K562 (cell line): ENCODE results near the gene HAUS5. TPM values are rescaled to one million over a fixed set of nuclear protein-coding genes. Genes with fewer than 3 reads are reported as not detected.
A peak's percentile ranks its signal among the peaks of the same experiment; 100 is the strongest.

ENCODE experiments used
- ATAC-seq: fragments of 200-7000 bp; cut with Tn5 transposase; 3 replicates; pipeline ENCODE4 v1.9.1; 2020; ENCODE audit warnings: moderate library complexity
- BruUV-seq: library from RNA; stranded (reverse); fragments of 400-500 nt; replicated peaks from 2 replicates; lab custom pipeline; 2021; lab: Mats Ljungman, UMichigan
- CTCF ChIA-PET: fragments of 300-600 bp; formaldehyde crosslinking; extraction: SDS; loops from one replicate; lab custom pipeline; 2021; ENCODE audit warnings: low intra/inter-chr PET ratio; lab: Yijun Ruan, JAX
- POLR2A ChIA-PET: fragments of 300-600, 350-650 bp; sonication (Branson Sonifier 250); formaldehyde crosslinking; extraction: SDS; loops from one replicate; lab custom pipeline; 2021; ENCODE audit warnings: antibody characterized with exemption, inconsistent platforms; lab: Yijun Ruan, JAX
- DNase-seq, 4 experiments: peaks; one replicate each; pipeline versions ENCODE4 v3.0.0 to v3.0.0-alpha.2; 2011 to 2018; ENCODE audit warnings: low spot score in 3 of 4, mixed read lengths in 3 of 4; ENCODE audit errors: extremely low read depth in 1 of 4
- FAIRE-seq: peaks from 2 replicates; lab custom pipeline; 2011; peaks lifted over from hg19 to GRCh38; lab: Jason Lieb, UNC
- H2AFZ ChIP-seq: 2 replicates; pipeline ENCODE4 v1.6.0; 2011; ENCODE audit warnings: low read depth, low read length, control low read depth, inconsistent platforms
- H3K27ac ChIP-seq: fragments of 200-600 bp; 3 replicates; pipeline ENCODE4 v1.8.0; 2011; ENCODE audit warnings: low read depth, mild to moderate bottlenecking, control low read depth, inconsistent platforms, low read length, moderate library complexity, mixed read lengths; ENCODE audit errors: extremely low read depth
- H3K27me3 ChIP-seq, 2 experiments: fragments of 300-600 bp in 1 of 2; 2 replicates in 1 of 2; 3 replicates in 1 of 2; pipeline versions ENCODE4 v1.6.0 to v1.8.0; 2011; ENCODE audit warnings: inconsistent platforms in 2 of 2, low read length in 2 of 2, mild to moderate bottlenecking in 1 of 2, mixed read lengths in 1 of 2, moderate library complexity in 1 of 2; ENCODE audit not compliant: control insufficient read depth in 2 of 2, insufficient read depth in 2 of 2
- H3K36me3 ChIP-seq: fragments of 300-600 bp; 3 replicates; pipeline ENCODE4 v1.8.0; 2011; ENCODE audit warnings: mild to moderate bottlenecking, low read length, inconsistent platforms; ENCODE audit not compliant: control insufficient read depth, insufficient read depth
- H3K4me1 ChIP-seq, 2 experiments: fragments of 200-600 bp in 1 of 2; replicated peaks in 1 of 2; 2 replicates in 1 of 2; 3 replicates in 1 of 2; pipeline versions ENCODE4 v1.5.1 to v1.8.0; 2011; ENCODE audit warnings: inconsistent platforms in 2 of 2, low read length in 2 of 2, mild to moderate bottlenecking in 1 of 2, mixed read lengths in 1 of 2, moderate library complexity in 1 of 2; ENCODE audit not compliant: control insufficient read depth in 2 of 2, insufficient read depth in 2 of 2
- H3K4me2 ChIP-seq: 2 replicates; pipeline ENCODE4 v1.6.1; 2011; ENCODE audit warnings: low read length, control low read depth, inconsistent platforms, mixed read lengths; ENCODE audit not compliant: insufficient read depth
- H3K4me3 ChIP-seq: fragments of 200-600 bp; sonication (generic), shearing (Covaris generic); 2 replicates; pipeline ENCODE4 v1.5.1; 2016; ENCODE audit warnings: control low read depth, inconsistent platforms
- H3K79me2 ChIP-seq: fragments of 200-600 bp; 3 replicates; pipeline ENCODE4 v1.8.0; 2011; ENCODE audit warnings: low read length, inconsistent platforms; ENCODE audit not compliant: control insufficient read depth, insufficient read depth
- H3K9ac ChIP-seq, 2 experiments: 2 replicates each; pipeline versions ENCODE4 v1.6.0 to v1.6.1; 2011; ENCODE audit warnings: low read depth in 2 of 2, low read length in 2 of 2, control low read depth in 1 of 2, inconsistent platforms in 1 of 2, mild to moderate bottlenecking in 1 of 2, mixed read lengths in 1 of 2; ENCODE audit not compliant: insufficient read depth in 1 of 2
- H3K9me1 ChIP-seq: one replicate; pipeline ENCODE4 v1.6.0; 2011; ENCODE audit warnings: inconsistent platforms, mild to moderate bottlenecking, low read length, moderate library complexity; ENCODE audit not compliant: control insufficient read depth, insufficient read depth
- H3K9me3 ChIP-seq: replicated peaks from 2 replicates; pipeline ENCODE4 v1.5.1; 2011; ENCODE audit warnings: low read depth, low read length, inconsistent platforms; ENCODE audit not compliant: control insufficient read depth, insufficient read depth
- H4K20me1 ChIP-seq: replicated peaks from 2 replicates; pipeline ENCODE4 v1.6.1; 2011; ENCODE audit warnings: low read length, inconsistent platforms, mixed read lengths; ENCODE audit not compliant: control insufficient read depth, insufficient read depth
- KDM1A ChIP-seq, 2 experiments: fragments of 450-650 bp; IDR thresholded peaks; 2 replicates each; pipeline ENCODE4 v1.6.1; 2016; ENCODE audit warnings: mild to moderate bottlenecking in 2 of 2
- NFRKB ChIP-seq: fragments of 450-650 bp; IDR thresholded peaks from 2 replicates; pipeline ENCODE4 v1.6.1; 2016; ENCODE audit warnings: low read depth
- PML ChIP-seq: IDR thresholded peaks from 2 replicates; pipeline ENCODE4 v1.6.1; 2012; ENCODE audit warnings: low read length, inconsistent platforms
- SMARCB1 ChIP-seq: IDR thresholded peaks from 2 replicates; pipeline ENCODE4 v1.6.1; 2011; ENCODE audit warnings: improper control_type of control experiment, low read depth; ENCODE audit not compliant: insufficient read length
- TBL1XR1 ChIP-seq, 2 experiments: IDR thresholded peaks; 2 replicates each; pipeline ENCODE4 v1.6.1; 2012; ENCODE audit warnings: improper control_type of control experiment in 2 of 2, low read length in 2 of 2, mild to moderate bottlenecking in 1 of 2
- YBX1 ChIP-seq: fragments of 450-650 bp; IDR thresholded peaks from 2 replicates; pipeline ENCODE4 v1.7.1; 2016; ENCODE audit warnings: mild to moderate bottlenecking
- ZNF592 ChIP-seq: fragments of 450-650 bp; IDR thresholded peaks from 2 replicates; pipeline ENCODE4 v1.6.1; 2017; ENCODE audit warnings: antibody characterized with exemption, mild to moderate bottlenecking
- WGBS: fragments of 100-300 bp; shearing (Covaris generic); methylation state at CpG from one replicate; pipeline ENCODE4 v1.1.6; 2016; ENCODE audit warnings: low coverage, mixed read lengths; ENCODE audit not compliant: insufficient coverage; ENCODE audit errors: missing lambda C conversion rate; 5-methylcytosine and 5-hydroxymethylcytosine counted together
- in situ Hi-C: fragments of 300-500 bp; cut with MboI; formaldehyde crosslinking; loops from 4 replicates; pipeline ENCODE4 v1.15.0; 2018; ENCODE audit warnings: inconsistent platforms, mixed read lengths
- intact Hi-C: fragments of 100-400 bp; cut with micrococcal nuclease; formaldehyde crosslinking; loops from 2 replicates; pipeline ENCODE4 v1.14.2; 2022
- polyA plus RNA-seq, 8 experiments: library from polyadenylated mRNA; depleted of rRNA in 4 of 8; stranded (reverse) in 5 of 8; unstranded in 3 of 8; fragments of >200 nt; fragmentation: Nextera tagmentation in 2 of 8; fragmentation: Illumina TruSeq in 1 of 8; extraction: Ambion mirVana in 2 of 8; extraction: Trizol in 1 of 8; gene quantifications; 2 replicates each; pipeline versions ENCODE4 v1.2.1 to v1.2.3, GENCODE V29; 2011 to 2014; ENCODE audit warnings: inconsistent platforms in 1 of 8, missing spikeins in 1 of 8
- total RNA-seq, 7 experiments: library from RNA; depleted of rRNA in 6 of 7; stranded (reverse); fragments of >200 nt in 6 of 7; fragmentation: Illumina TruSeq in 2 of 7; extraction: Trizol in 2 of 7; gene quantifications; 2 replicates each; pipeline versions ENCODE4 v1.2.1 to v1.2.3, GENCODE V29; 2011 to 2021; ENCODE audit warnings: low replicate concordance in 1 of 7

The HAUS5 gene
- total and polyA plus RNA-seq, 9 of the 15 experiments (the other 6 are each of a cell fraction or from before 2014, with no cell fraction given) = 3.5 to 41.3 (median 14.2) TPM

GRCh38 chr19:35642312-35642711 is 29.8 kb downstream of the HAUS5 start:
- intact Hi-C loops = loop anchor here (5.0 to 10.0 kb wide), 2 partner anchors 85 to 102 kb away; partner anchors contain the start of genes IGFLR1, LIN37, PSENEN and U2AF1L4
- POLR2A ChIA-PET = interaction anchor here (0.6 to 1.8 kb wide), 2 partner anchors 30 to 138 kb away, joined by 3 to 4 read pairs; partner anchors contain the start of gene HAUS5
- no peak overlapping the region for H3K4me3 ChIP-seq

More at GRCh38 chr19:35642312-35642711, 29.8 kb downstream of the HAUS5 start:
- Histone ChIP-seq H3K4me2 (peak overlapping the region; percentile 85), H3K9ac (peak overlapping the region; percentile 80 to 88), H3K9me1 (no peaks in the 10 kb centered on the region), H3K36me3 (peaks cover 12% of the 10 kb centered on the region; the same call in 1 of the 3 replicates), H3K79me2 (no peaks in the 10 kb centered on the region), H2AFZ (peak overlapping the region; percentile 63), H3K9me3 (no peaks in the 10 kb centered on the region), H3K4me1 (peaks cover 28 to 57% of the 10 kb centered on the region in 2 experiments), H3K27me3 (no peaks in the 10 kb centered on the region), H4K20me1 (no peaks in the 10 kb centered on the region), H3K27ac (peak overlapping the region; percentile 89)
- DNase-seq = peak in 1 of 4 experiments; percentile 23
- no peak for FAIRE-seq
- in situ Hi-C loops = no loop called here
- no peak for ATAC-seq
- CTCF ChIA-PET = interaction anchor here (0.6 kb wide), 1 partner anchor 97 kb away, joined by 3 read pairs; the partner anchor contains the start of gene TMEM147
- no TSS peak for BruUV-seq
- WGBS = 42% methylated on average over 9 of the region's 10 CpGs
- TF ChIP-seq TBL1XR1 (IDR thresholded peaks at IDR 0.05; ENCODE audit: low read length in 2 of 2) (no peak), ZNF592 (peak; percentile 50; the same call in 1 of the 2 replicates), YBX1 (no peak), NFRKB (0 out of 2 replicates have a peak, but pooled peaks have one; percentile 6), PML (no peak), SMARCB1 (no peak), KDM1A (IDR thresholded peaks at IDR 0.05) (no peak)
